Measurements from ENCODE around the gene APOD. TPM values are rescaled to one million over a fixed set of nuclear protein-coding genes. Genes with fewer than 3 reads are reported as not detected.
"Not testable (repeated sequence)": the region's sequence is repeated elsewhere in the genome, so short reads cannot be mapped to it uniquely, and the experiment has no call there.

APOD gene
- total RNA-seq, 4 donors from 2014 or later: 177 to 341 (median 313) TPM

- H3K4me1 ChIP-seq; H3K4me3 ChIP-seq; H3K36me3 ChIP-seq; H3K9me3 ChIP-seq; DNase-seq (ENCODE audit: low spot score in 2 of 2); H3K27ac ChIP-seq; H3K27me3 ChIP-seq: not testable (repeated sequence)
- WGBS: no CpG with 5 or more reads among the region's 14 CpGs
Measured at GRCh38 chr3:195624171-195624570, 40.4 kb upstream of the APOD start.

- no CpG with 5 or more reads among the region's 26 CpGs for WGBS
Measured at GRCh38 chr3:195623217-195623965, 39.7 kb upstream of the APOD start.

GRCh38 chr3:195622523-195623170, 38.9 kb upstream of the APOD start:
- not testable (repeated sequence) for H3K4me3 ChIP-seq; H3K36me3 ChIP-seq; DNase-seq (ENCODE audit: low spot score in 2 of 2); H3K9me3 ChIP-seq; H3K4me1 ChIP-seq; H3K27ac ChIP-seq; H3K27me3 ChIP-seq
- 86% methylated on average over 5 of the region's 17 CpGs for WGBS

More at GRCh38 chr3:195623217-195623965, 39.7 kb upstream of the APOD start:
- not testable (repeated sequence) for H3K27ac ChIP-seq; H3K4me3 ChIP-seq; DNase-seq (ENCODE audit: low spot score in 2 of 2); H3K36me3 ChIP-seq; H3K9me3 ChIP-seq; H3K27me3 ChIP-seq; H3K4me1 ChIP-seq

- H3K4me1 ChIP-seq; H3K4me3 ChIP-seq; H3K9me3 ChIP-seq; H3K27me3 ChIP-seq; H3K36me3 ChIP-seq; DNase-seq (ENCODE audit: low spot score in 2 of 2); H3K27ac ChIP-seq: not testable (repeated sequence)
- WGBS: 88% methylated on average over 6 of the region's 6 CpGs
Measured at GRCh38 chr3:195622012-195622411, 38.3 kb upstream of the APOD start.

GRCh38 chr3:195621095-195621494, 37.4 kb upstream of the APOD start:
- not testable (repeated sequence) for H3K27me3 ChIP-seq; H3K4me1 ChIP-seq; H3K4me3 ChIP-seq; H3K36me3 ChIP-seq; H3K9me3 ChIP-seq; H3K27ac ChIP-seq; DNase-seq (ENCODE audit: low spot score in 2 of 2)
- WGBS: 85% methylated on average over 3 of the region's 3 CpGs

GRCh38 chr3:195620476-195620875, 36.7 kb upstream of the APOD start:
- 92% methylated on average over 3 of the region's 3 CpGs for WGBS
- not testable (repeated sequence) for DNase-seq (ENCODE audit: low spot score in 2 of 2)

GRCh38 chr3:195619591-195620369, 36.0 kb upstream of the APOD start:
- DNase-seq (ENCODE audit: low spot score in 2 of 2); H3K9me3 ChIP-seq; H3K27ac ChIP-seq; H3K4me3 ChIP-seq; H3K27me3 ChIP-seq; H3K36me3 ChIP-seq; H3K4me1 ChIP-seq: not testable (repeated sequence)
- WGBS: 91% methylated on average over 24 of the region's 26 CpGs

More at GRCh38 chr3:195620476-195620875, 36.7 kb upstream of the APOD start:
- H3K27ac ChIP-seq, H3K27me3 ChIP-seq, H3K36me3 ChIP-seq, H3K4me3 ChIP-seq, H3K4me1 ChIP-seq, H3K9me3 ChIP-seq: not testable (repeated sequence)

- 74% methylated on average over 20 of the region's 28 CpGs for WGBS
- DNase-seq (ENCODE audit: low spot score in 2 of 2); H3K27me3 ChIP-seq; H3K9me3 ChIP-seq; H3K27ac ChIP-seq; H3K4me3 ChIP-seq; H3K4me1 ChIP-seq; H3K36me3 ChIP-seq: not testable (repeated sequence)
Measured at GRCh38 chr3:195617784-195618659, 34.3 kb upstream of the APOD start.

- H3K27ac ChIP-seq: not testable (repeated sequence)
Measured at GRCh38 chr3:195617134-195617533, 33.4 kb upstream of the APOD start.

More at GRCh38 chr3:195617134-195617533, 33.4 kb upstream of the APOD start:
- H3K27me3 ChIP-seq; H3K36me3 ChIP-seq; H3K9me3 ChIP-seq; H3K4me3 ChIP-seq; DNase-seq (ENCODE audit: low spot score in 2 of 2): not testable (repeated sequence)
- peaks cover 12% of the 10 kb centered on the region for H3K4me1 ChIP-seq
- 50% methylated on average over 2 of the region's 5 CpGs for WGBS

All from suprapubic skin (tissue), 4 donors.